GM19328 (cell line): ENCODE measurements around the gene UBXN1.
A peak's percentile ranks its signal among the peaks of the same experiment; 100 is the strongest.

Source experiments
- ATAC-seq: cut with Tn5 transposase; IDR thresholded peaks from one replicate; pipeline ENCODE4 v1.9.1; 2021; ENCODE audit warnings: mild to moderate bottlenecking, moderate library complexity; ENCODE audit not compliant: unreplicated experiment

Gene UBXN1

GRCh38 chr11:62678770-62679696 lies at the start of gene UBXN1:
UBXN1 (minus strand) TSS chr11:62679073; CDS start chr11:62678923, 150 bp downstream.
- peak; percentile 66 for ATAC-seq

- no peak for ATAC-seq
Measured at GRCh38 chr11:62728171-62728988, 49.5 kb upstream of the UBXN1 start, which contains the start of gene TTC9C. TTC9C (plus strand) TSS chr11:62728486; CDS start chr11:62728849, 363 bp downstream.

- ATAC-seq = peak; percentile 43
Measured at GRCh38 chr11:62727872-62728170, 48.9 kb upstream of the UBXN1 start.

GRCh38 chr11:62727165-62727871 lies 48.4 kb upstream of the UBXN1 start, which contains the start of gene HNRNPUL2:
HNRNPUL2 (minus strand) TSS chr11:62727457; CDS start chr11:62727156, 301 bp downstream.
- ATAC-seq = peak; percentile 66

- ATAC-seq = peak; percentile 8
Measured at GRCh38 chr11:62726915-62727164, 48.0 kb upstream of the UBXN1 start.

GRCh38 chr11:62726156-62726914 lies 47.5 kb upstream of the UBXN1 start:
- ATAC-seq = no peak

- no peak for ATAC-seq
Measured at GRCh38 chr11:62725646-62726045, 46.8 kb upstream of the UBXN1 start.

- no peak for ATAC-seq
Measured at GRCh38 chr11:62724171-62724570, 45.3 kb upstream of the UBXN1 start.

- no peak for ATAC-seq
Measured at GRCh38 chr11:62721994-62722393, 43.1 kb upstream of the UBXN1 start.

GRCh38 chr11:62719302-62719978 lies 40.6 kb upstream of the UBXN1 start:
- ATAC-seq = no peak

GRCh38 chr11:62716816-62717215 lies 37.9 kb upstream of the UBXN1 start:
- ATAC-seq = no peak

- no peak for ATAC-seq
Measured at GRCh38 chr11:62716206-62716605, 37.3 kb upstream of the UBXN1 start.

- no peak for ATAC-seq
Measured at GRCh38 chr11:62715150-62716130, 36.6 kb upstream of the UBXN1 start.

- no peak for ATAC-seq
Measured at GRCh38 chr11:62713343-62713742, 34.5 kb upstream of the UBXN1 start.

- ATAC-seq = no peak
Measured at GRCh38 chr11:62712861-62713260, 34.0 kb upstream of the UBXN1 start.

GRCh38 chr11:62712276-62712812 lies 33.5 kb upstream of the UBXN1 start:
- no peak for ATAC-seq

- no peak for ATAC-seq
Measured at GRCh38 chr11:62710001-62710345, 31.1 kb upstream of the UBXN1 start.

- peak; percentile 52 for ATAC-seq
Measured at GRCh38 chr11:62709247-62710000, 30.6 kb upstream of the UBXN1 start.
